GM23338 (cell line): Measurements from ENCODE around the gene NPB.

Source experiments
- EZH2 ChIP-seq: fragments of 200-600 bp; sonication (generic); IDR thresholded peaks from one replicate; pipeline ENCODE4 v1.8.0; 2017; ENCODE audit warnings: antibody characterized with exemption, mild to moderate bottlenecking, low read depth; ENCODE audit not compliant: unreplicated experiment
- REST ChIP-seq: IDR thresholded peaks from one replicate; pipeline ENCODE4 v1.6.1; 2018; ENCODE audit warnings: antibody characterized with exemption; ENCODE audit not compliant: unreplicated experiment

GRCh38 chr17:81867170-81867990, 34.7 kb upstream of the NPB start:
- TF ChIP-seq REST (no peak), EZH2 (no peak)
